GM19328 (cell line): ENCODE results near the gene CACNA2D4.
"Not testable (repeated sequence)": the region's sequence is repeated elsewhere in the genome, so short reads cannot be mapped to it uniquely, and the experiment has no call there.

Experiments
- ATAC-seq: cut with Tn5 transposase; IDR thresholded peaks from one replicate; pipeline ENCODE4 v1.9.1; 2021; ENCODE audit warnings: mild to moderate bottlenecking, moderate library complexity; ENCODE audit not compliant: unreplicated experiment

Gene CACNA2D4, protein sequence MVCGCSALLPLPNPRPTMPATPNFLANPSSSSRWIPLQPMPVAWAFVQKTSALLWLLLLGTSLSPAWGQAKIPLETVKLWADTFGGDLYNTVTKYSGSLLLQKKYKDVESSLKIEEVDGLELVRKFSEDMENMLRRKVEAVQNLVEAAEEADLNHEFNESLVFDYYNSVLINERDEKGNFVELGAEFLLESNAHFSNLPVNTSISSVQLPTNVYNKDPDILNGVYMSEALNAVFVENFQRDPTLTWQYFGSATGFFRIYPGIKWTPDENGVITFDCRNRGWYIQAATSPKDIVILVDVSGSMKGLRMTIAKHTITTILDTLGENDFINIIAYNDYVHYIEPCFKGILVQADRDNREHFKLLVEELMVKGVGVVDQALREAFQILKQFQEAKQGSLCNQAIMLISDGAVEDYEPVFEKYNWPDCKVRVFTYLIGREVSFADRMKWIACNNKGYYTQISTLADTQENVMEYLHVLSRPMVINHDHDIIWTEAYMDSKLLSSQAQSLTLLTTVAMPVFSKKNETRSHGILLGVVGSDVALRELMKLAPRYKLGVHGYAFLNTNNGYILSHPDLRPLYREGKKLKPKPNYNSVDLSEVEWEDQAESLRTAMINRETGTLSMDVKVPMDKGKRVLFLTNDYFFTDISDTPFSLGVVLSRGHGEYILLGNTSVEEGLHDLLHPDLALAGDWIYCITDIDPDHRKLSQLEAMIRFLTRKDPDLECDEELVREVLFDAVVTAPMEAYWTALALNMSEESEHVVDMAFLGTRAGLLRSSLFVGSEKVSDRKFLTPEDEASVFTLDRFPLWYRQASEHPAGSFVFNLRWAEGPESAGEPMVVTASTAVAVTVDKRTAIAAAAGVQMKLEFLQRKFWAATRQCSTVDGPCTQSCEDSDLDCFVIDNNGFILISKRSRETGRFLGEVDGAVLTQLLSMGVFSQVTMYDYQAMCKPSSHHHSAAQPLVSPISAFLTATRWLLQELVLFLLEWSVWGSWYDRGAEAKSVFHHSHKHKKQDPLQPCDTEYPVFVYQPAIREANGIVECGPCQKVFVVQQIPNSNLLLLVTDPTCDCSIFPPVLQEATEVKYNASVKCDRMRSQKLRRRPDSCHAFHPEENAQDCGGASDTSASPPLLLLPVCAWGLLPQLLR

DNA sequence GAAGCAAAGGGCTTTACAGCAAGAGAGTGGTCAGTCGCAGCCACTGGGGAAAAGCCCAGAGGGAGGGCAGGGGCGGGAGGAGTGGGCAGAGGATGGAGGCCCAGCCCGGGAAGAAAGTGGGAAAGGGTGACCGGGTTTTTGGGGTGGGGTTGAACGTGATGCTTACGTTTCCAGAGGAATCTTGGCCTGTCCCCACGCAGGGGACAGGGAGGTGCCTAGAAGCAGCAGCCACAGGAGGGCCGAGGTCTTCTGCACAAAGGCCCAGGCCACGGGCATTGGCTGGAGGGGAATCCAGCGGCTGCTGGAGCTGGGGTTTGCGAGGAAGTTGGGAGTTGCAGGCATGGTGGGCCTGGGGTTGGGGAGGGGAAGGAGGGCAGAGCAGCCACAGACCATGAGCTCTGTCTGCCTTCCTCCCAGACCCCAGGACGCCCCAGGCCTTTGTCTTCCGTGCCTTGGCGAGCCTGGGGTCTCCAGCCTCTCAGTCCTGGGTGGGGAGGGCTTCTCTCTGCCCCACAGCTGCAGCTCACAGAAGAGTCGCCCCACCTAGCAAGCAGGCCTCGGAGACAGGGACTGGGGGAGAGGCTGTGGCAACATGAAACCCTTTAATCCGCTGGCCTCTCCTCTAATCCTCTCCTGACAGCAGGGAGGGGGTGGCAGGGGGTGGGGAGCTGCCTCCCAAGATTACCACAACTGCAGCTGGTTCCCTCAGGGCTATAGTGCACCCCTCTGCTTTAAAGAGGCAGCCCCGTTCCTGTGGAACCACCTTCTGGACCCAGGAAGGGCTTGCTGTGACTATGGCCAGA, at the start of gene CACNA2D4:
CACNA2D4 (minus strand) TSS at position 572 of the 803 bp plus-strand sequence; CDS start at position 393, 179 bp downstream.
- no peak for ATAC-seq

DNA sequence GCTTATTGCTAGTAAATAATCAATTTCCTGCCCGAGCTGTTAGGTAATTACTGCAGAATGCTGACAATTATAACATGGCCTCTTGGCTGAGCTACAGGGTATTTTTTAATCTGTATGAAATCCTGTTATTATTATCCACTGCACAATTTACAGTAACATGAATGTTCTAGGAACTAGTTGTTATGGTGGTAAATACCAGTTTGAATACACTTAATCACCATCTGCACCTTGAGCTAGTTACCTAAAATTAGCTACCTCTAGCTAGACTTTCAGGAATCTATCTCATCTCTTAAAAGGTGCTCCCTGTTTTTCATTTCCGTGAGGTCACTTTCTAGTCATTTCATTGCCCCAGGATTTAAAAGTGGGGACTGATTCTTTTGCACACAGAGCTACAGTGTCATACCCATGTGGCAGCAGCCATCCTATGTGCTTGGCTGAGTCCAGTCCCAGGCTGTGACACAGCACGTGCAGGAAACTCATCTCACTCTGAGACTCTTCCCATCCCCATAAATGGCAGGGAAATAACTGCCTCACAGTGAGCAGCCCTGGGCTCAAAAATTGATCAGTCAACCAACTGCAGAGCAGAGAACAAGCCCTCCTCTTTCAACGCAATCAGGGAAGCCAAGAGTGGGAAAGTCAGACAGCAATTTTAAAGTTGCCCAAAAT, 48.2 kb upstream of the CACNA2D4 start:
- no peak for ATAC-seq

DNA sequence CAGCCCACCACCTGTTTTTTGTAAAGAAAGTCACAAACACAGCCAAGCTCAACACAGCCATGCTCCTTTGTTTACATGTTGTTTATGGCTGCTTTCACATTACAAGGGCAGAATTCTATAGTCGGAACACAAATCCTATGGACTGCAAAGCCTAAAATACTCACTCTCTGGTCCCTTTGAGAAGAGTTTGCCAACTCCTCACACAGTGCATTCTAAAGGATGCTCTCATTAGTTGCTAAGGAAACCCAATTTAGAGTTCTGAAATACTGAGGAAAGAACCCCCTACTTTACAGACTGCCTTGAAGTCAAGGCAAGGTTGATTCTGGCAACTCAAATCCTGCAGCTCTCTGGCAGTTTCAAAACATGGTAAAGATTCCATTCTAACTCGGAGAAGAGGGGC, 47.5 kb upstream of the CACNA2D4 start:
- ATAC-seq: no peak

DNA sequence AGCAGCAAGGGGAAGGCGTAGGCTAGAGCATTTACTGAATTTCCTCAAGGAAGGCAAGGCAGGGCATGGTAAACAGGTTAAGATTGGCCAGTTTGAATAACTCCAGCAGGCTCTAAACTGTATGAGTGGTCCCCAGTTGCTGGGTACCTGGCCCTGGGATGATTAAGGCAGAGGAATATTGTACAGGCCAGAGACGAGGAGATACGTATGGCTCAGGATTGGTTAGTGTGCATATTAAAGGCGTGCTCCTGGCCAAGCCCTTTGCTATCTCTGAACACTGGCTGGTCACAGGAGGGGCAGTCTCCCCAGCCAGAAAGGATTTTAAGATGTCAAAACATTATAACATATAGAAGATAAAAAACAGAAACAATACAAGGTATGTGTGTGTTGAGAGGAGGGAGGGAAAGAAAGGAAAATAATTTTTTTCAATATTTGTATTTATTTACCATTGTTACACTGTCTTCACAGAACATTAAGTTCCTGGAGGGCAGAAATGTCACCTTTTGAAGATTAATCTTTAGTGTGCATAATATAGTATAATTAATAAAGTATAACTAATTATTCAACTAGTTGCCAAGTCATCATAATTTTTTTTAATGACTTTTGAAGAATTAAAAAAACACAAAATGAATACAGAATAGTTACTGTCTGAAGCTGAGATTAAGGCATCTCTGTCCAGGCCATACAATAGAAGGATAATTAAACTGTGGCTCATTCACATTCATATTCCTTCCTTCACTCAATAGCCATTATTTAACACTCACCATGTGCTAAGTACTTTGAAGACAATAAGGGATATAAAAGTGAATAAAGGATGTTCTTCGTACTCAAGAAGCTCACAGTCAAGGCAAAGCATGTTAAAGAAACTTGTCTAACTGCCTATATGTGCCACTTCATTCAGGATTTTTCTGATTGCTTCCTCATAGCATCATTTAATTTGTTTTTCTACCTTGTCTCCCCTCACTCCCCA, 43.9 kb upstream of the CACNA2D4 start:
- ATAC-seq: no peak

DNA sequence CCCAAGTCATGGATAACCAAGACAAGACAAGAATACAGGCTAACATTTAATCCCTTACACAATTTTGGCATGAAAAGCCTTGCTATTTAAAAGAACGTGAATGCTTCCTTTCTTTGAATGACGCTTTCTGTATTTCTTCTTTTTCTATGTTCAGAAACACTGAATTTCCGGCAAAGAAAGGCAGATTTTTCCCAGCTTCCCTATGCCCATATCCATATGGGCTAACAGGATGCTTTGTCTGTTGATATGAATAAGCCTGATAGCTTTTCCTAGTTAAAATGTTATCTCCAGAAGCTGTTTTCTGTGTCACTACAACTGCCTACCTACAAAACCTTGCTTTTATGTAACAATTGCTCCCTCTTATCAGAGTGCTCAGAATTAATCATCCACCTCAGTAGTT, 38.3 kb upstream of the CACNA2D4 start:
- no peak for ATAC-seq

DNA sequence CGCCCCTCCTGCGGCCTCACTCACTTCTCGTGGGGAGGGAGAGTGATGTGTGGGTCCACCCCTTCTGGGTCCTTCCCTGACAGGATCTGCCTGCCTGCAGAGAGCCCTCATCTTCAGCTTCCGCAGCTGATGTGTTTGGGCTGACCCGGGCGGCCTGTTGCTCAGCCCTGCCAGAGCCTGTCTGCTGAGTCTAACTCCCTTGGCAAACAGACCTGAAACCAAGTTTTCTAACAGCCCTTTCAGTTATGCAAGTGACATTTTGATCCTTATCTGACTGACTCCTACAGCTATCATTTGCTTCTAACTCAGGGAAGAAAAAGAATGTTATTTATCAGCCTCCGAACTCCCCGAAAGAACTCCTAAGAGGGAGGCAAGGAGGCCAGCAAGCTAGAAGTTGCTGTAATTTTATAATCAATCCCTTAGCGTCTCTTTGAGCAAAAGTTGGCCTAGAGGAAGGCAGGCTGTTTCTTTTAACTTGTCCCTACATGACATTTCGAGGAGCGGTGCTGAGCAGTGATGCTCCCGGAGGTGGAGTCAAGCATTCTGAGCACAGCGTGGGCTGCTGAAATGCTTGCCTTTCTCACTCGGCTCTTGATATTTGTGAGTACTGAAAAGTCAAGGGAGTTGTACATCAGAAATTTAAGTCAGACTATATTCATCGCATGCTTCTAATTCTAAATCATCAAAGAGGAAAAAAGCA, 31.5 kb upstream of the CACNA2D4 start:
- ATAC-seq: no peak

DNA sequence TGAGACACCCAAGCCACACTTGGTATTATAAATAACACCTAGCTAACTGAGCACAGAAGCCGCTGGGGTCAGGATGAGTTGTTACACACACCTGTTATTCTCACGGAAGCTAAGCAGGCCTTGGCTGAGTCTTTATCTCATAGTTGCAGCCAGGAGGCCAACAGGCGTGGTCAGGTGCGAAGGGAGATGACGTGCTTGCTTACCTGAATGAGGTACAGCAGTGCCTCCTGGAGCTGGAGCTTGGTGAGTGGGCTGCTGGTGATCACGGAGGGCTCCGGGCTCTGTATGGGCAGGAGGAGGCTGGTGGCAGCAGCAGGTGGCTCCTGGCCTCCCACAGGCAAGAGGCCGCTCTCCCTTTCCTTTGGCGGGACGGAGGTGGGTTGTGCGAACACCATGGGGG, 30.4 kb upstream of the CACNA2D4 start:
- no peak for ATAC-seq

DNA sequence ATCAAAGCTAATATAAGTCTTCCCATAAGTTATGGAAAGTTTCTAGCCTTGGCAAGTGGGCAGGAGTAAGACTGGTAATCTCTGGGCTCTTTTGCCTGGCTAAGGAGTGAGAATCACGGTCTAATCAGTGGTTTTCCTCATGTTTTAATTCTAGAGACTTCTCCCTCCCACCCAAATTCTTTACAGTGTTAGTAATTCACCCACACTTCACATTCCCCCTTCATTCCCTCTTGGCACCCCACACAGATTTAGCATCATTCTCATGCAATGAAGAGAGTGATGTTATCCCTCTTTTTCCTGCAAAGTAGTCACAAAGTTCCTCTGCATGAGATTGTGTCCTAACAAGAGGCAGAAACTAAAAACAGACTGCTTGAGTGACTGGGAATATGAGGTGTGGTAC, 28.6 kb upstream of the CACNA2D4 start:
- no peak for ATAC-seq

DNA sequence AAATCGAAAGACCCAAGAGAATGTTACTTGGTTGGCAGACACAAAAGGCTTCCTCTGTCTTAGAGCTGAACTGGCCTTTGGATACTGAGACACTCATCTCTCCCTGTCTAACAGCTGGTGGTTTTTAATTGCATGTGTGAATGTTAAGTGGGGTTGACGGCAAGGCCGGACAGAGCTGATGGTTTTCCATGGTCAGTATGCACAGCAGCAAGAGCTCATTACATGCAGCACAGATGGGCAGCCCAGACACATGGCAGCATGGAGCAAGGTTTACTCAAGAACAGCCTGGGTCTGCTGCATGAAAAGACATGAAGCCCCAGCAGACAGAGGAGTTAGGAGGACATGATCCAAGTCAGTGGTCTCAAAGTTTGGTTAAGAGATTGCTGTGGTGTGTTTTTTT, 27.8 kb upstream of the CACNA2D4 start:
- ATAC-seq: no peak

DNA sequence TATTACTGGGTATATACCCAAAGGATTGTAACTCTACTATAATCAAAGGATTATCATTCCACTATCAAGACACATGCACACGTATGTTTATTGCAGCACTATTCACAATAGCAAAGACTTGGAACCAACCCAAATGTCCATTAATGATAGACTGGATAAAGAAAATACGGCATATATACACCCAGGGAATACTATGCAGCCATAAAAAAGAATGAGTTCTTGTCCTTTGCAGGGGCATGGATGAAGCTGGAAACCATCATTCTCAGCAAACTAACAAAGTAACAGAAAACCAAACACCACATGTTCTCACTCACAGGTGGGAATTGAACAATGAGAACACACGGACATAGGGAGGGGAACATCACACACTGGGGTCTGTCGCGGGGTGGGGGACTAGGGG, 27.1 kb upstream of the CACNA2D4 start:
- ATAC-seq: not testable (repeated sequence)

DNA sequence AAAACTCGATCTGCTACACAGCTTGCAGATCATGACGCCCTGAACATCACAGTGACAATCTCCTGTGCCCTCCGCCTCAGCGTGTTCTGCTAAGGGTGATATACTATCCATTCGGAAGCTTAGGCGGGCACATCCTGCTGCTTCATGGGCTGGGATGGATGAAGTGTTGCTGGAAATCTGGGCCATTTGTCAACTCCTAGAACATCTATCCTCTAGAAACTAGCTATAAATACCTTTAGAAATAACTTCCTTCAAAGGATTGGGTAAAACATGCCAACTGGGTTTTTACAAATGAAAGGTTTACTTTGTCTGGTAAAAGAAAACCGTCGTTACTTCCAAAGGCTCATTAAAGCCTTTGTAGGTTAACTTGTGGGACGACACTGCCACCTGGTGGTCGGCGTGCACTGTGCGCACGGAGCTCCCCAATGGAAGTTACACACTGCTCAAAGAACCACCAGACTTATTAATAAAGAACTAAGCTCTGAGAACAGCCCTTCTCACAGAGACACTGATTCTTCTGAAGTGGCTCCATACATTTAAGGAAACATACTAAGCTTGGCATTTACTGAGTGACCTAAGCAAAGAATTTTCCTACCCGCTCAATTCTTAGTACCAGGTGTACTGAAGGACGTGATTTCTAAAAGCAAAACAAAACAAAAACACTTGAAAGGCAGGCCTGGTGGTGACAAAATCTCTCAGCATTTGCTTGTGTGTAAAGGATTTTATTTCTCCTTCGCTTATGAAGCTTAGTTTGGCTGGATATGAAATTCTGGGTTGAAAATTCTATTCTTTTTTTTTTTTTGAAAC, 21.6 kb upstream of the CACNA2D4 start:
- ATAC-seq: no peak

DNA sequence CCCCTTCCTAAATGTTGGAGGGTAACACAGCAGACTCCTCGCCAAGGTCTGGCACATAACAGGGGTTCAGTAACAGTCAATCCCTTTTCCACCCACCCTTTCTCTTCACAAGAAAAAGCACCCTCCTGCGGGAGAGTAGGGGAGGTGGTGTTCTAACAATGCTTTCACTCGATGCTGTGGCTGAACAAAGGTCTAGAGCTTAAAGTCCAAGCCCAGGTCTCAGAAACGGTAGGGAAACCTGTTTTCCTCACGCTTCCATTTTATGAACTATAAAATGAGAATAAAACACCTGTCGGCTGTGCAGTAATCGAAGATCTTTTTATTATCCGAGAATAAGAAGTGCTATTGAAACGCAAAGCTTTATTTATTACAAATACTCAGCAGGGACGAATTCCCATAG, 20.9 kb upstream of the CACNA2D4 start:
- no peak for ATAC-seq

DNA sequence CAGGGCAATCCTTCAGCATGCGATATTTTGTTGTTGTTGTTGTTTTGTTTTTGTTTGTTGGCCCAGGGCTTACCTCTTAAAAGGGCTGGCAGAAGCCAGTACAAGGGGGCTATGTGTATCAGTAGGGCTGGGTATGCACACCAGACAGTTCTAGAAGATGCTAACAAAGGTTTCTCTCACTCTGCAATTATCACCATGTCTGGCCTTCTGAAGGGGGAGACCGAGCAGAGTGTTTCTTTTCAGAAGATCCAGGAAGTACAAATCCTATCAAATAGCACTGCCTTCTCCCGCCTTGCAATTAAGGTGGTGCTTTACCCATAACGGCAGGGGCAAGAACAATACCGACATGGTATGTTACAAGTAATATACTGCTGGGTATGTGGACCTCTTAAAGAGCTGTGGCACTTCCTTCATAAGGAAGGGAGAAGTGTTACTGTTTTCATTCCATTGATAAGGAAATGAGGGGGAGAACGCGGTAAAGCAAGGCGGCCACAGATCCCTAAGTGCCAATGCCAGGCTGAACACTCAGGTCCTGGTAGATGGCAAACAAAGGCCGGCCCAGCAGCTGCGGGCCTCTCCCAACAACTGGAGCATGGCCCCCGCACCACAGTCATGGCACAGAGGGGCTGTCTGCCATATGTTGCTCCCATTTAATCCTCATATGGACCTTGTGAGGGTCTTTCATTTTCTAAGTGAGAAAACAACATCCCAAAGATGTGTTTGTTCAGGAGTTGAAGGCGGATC, 19.2 kb upstream of the CACNA2D4 start:
- no peak for ATAC-seq

DNA sequence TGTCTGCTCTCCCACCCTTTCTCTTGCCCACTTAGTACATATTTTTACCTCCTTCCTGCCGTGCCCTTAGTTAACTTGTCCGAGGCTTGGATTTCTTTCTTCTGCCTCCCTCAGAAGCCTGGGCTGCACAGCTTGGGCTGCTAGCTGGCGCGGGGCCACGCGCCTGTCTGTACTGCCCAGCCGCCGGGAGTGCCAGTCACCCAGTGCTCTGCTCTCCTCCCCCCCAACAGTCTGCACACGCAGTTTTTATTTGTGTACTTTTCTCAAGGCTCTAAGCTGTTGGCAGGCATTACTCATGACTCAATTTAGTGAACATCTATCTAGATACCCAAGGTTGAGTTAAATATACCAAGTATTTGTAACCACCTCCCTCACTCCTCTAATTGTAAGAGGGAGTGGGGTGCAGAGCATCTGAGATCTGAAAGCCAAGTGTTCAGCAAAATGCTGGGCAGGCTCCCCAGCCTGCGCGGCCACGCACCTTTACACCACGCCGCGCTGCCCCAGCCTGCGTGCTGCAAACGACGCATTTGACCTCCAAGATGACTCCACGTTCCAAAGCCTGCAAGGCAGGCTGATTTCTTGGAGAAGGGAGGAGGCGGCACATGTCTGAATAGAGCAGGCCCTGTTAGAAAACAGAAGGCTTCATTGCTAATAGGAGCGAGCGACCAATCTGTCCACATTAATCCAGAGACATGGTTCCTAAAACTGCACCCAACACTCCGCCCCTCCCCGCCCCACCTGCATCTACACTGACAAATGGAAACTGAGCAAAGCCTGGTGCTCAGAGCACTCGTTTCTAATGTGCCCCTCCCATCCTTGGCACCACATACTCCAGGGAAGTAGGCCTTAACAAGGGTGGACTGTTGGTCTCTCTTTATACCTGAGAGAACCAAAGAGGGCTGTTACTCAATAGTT, 18.2 kb upstream of the CACNA2D4 start:
- ATAC-seq: no peak

DNA sequence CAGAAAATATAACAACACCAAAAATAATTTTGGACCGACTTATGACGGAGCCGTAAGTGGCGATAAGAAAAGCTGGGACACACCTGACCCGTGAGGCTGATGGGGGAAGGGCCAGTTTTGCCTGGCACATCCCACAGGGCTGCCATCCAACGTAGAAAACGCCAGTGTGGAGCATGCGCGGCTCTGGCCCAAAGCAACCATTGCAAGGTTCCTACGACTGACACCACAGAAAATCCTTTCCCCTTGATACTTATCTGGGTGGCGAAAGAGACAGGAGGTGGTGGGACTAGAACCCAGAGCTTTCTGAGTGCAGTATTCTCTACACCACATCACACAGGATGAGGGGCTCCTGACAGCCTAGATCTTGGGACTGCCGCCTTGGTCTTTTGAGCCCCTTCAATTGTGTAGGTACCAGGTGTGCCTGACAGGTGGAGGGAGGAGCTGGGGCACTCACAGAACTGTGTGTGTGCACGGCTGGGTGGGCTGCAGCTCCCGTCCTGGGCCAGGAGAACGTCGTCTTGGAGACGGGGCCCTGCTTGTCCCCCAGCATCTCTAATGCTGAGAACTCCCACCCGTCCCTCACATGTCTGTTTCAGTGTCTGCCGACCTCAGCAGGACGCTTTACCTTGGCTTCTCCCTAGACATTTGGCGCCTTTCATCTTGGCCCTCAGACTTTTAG, 17.4 kb upstream of the CACNA2D4 start:
- no peak for ATAC-seq
